Prostate gland (tissue), 2 donors: Measurements from ENCODE around the gene SCAMP3. TPM values are rescaled to one million over a fixed set of nuclear protein-coding genes. Genes with fewer than 3 reads are reported as not detected.
"Not testable (repeated sequence)": the region's sequence is repeated elsewhere in the genome, so short reads cannot be mapped to it uniquely, and the experiment has no call there.

Source experiments
- DNase-seq: peaks from one replicate; pipeline ENCODE4 v3.0.0-alpha.2; 2019; ENCODE audit warnings: low spot score
- H3K27ac ChIP-seq, 2 donors: fragments of 200-600 bp; sonication (generic); 2 replicates each; pipeline ENCODE4 v1.5.1; 2017 to 2019
- H3K27me3 ChIP-seq: fragments of 200-600 bp; sonication (generic); replicated peaks from 2 replicates; pipeline ENCODE4 v1.5.1; 2019; ENCODE audit not compliant: insufficient read depth
- H3K36me3 ChIP-seq, 2 donors: fragments of 200-600 bp; sonication (generic); 1 replicate in 1 of 2; 2 replicates in 1 of 2; pipeline versions ENCODE4 v1.5.1 to v1.8.1; 2017 to 2019
- H3K4me1 ChIP-seq: fragments of 200-600 bp; sonication (generic); replicated peaks from 2 replicates; pipeline ENCODE4 v1.5.1; 2019
- H3K4me3 ChIP-seq, 2 donors: fragments of 200-600 bp; sonication (generic); 2 replicates each; pipeline ENCODE4 v1.5.1; 2017 to 2019
- H3K9me3 ChIP-seq: fragments of 200-600 bp; sonication (generic); 2 replicates; pipeline ENCODE4 v1.5.1; 2017
- POLR2A ChIP-seq: fragments of 450-650 bp; IDR thresholded peaks from one replicate; pipeline ENCODE4 v1.6.1; 2016; ENCODE audit warnings: antibody characterized with exemption, mild to moderate bottlenecking
- POLR2AphosphoS5 ChIP-seq: sonication (generic); formaldehyde crosslinking; IDR thresholded peaks from one replicate; pipeline ENCODE4 v1.6.1; 2017; ENCODE audit warnings: antibody characterized with exemption
- WGBS: methylation state at CpG from one replicate; pipeline ENCODE4 v1.1.5; 2018; 5-methylcytosine and 5-hydroxymethylcytosine counted together
- intact Hi-C: fragments of 100-400 bp; cut with DNase I; formaldehyde crosslinking; loops from one replicate; pipeline ENCODE4 v1.14.2; 2022
- total RNA-seq, 2 donors: library from RNA; depleted of rRNA; stranded (reverse); fragments of >200 nt; gene quantifications; one replicate each; pipeline ENCODE4 v1.1.0, GENCODE V29; 2016
- TF ChIP-seq, protein P1 (sequence below), 4 experiments: fragments of 200-600 bp in 2 of 4; fragments of 450-650 bp in 2 of 4; sonication (generic) in 2 of 4; IDR thresholded peaks; 1 replicate in 3 of 4; 2 replicates in 1 of 4; pipeline ENCODE4 v1.5.1; 2016 to 2019; ENCODE audit warnings: antibody characterized with exemption in 4 of 4, mild to moderate bottlenecking in 2 of 4, moderate library complexity in 2 of 4

The SCAMP3 gene
- total RNA-seq, 2 donors from 2014 or later = 84.1 to 97.8 TPM

DNA sequence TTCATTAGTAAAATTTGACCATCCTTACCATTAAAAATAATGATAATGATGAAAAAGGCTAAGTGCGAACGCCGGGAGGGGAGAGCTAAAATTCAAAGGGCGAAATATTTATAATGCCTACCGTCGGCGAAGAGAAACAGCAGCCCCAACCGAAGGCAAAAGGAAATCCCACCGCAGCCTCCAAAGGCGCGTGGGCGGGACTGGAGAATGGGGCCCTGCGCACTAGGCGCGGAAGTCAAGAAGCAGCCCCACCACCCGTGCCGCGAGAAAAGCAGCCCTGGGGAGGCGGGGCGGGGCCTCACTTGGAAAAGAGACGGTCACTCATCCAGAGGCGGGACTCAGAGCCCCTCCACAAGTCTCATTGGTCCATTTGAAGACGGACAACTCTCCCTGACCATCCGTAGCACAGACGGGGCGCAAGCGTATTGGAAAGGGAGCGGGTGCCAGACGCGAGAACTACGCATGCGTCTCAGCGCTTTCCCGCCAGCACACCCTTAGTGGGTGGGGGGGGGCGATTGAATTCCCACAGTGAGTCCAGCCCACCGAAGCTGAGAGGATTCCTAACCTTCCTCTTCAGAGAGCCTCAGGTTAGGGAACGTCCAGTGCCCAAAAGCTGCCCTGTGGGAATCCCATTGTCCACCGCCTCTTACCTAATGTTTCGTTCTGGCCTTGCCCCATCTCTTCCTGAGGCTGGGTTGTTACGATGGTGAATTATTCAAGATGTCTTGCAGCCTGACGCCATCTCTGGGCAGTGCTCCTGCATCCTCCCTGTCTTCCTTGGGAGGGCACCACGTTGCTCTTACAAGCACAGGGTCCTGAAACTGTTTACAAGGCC is 34.7 kb downstream of the SCAMP3 start:
- TF ChIP-seq, protein P1, sequence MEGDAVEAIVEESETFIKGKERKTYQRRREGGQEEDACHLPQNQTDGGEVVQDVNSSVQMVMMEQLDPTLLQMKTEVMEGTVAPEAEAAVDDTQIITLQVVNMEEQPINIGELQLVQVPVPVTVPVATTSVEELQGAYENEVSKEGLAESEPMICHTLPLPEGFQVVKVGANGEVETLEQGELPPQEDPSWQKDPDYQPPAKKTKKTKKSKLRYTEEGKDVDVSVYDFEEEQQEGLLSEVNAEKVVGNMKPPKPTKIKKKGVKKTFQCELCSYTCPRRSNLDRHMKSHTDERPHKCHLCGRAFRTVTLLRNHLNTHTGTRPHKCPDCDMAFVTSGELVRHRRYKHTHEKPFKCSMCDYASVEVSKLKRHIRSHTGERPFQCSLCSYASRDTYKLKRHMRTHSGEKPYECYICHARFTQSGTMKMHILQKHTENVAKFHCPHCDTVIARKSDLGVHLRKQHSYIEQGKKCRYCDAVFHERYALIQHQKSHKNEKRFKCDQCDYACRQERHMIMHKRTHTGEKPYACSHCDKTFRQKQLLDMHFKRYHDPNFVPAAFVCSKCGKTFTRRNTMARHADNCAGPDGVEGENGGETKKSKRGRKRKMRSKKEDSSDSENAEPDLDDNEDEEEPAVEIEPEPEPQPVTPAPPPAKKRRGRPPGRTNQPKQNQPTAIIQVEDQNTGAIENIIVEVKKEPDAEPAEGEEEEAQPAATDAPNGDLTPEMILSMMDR (IDR thresholded peaks at IDR 0.05) = peak in 1 of 4 experiments; percentile 38
- TF ChIP-seq POLR2AphosphoS5 (peak; percentile 97), POLR2A (peak; percentile 75)
- Histone ChIP-seq H3K4me3 (peak overlapping the region; percentile 33 to 58), H3K27ac (peak overlapping the region; percentile 72 to 74), H3K36me3 (no peaks in the 10 kb centered on the region), H3K27me3 (no peaks in the 10 kb centered on the region), H3K4me1 (no peaks in the 10 kb centered on the region), H3K9me3 (no peaks in the 10 kb centered on the region)
- intact Hi-C loops = loop anchor here (1.0 kb wide), 1 partner anchor 21 kb away; no protein-coding TSS in a partner anchor
- 0% methylated on average over 39 of the region's 42 CpGs for WGBS
- peak; percentile 98 for DNase-seq

DNA sequence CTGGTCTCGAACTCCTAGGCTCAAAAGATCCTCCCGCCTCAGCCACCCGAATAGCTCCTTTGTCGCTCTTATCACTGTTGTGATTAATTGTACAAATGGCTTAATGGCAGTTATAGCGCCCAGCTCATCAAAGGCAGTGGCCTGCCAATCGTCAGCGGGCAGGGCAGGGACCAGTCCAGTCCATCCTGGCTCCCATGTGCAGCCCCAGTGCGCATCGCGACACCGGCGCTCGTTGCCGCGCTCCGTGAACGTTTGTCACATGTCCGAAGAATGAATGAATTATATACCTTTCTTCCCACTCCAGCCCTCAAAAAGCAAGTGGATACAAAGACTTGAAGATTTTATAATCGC is 35.3 kb downstream of the SCAMP3 start:
- under 1% methylated on average over 19 of the region's 19 CpGs for WGBS
- intact Hi-C loops = loop anchor here (1.0 kb wide), 1 partner anchor 21 kb away; no protein-coding TSS in a partner anchor
- H3K4me3 ChIP-seq = peak overlapping the region; percentile 33 to 58
- no peaks in the 10 kb centered on the region for H3K4me1 ChIP-seq
- H3K9me3 ChIP-seq = no peaks in the 10 kb centered on the region
- H3K36me3 ChIP-seq = no peaks in the 10 kb centered on the region
- no peak for DNase-seq
- TF ChIP-seq POLR2AphosphoS5 (no peak), POLR2A (no peak)
- H3K27me3 ChIP-seq = no peaks in the 10 kb centered on the region
- peak overlapping the region; percentile 59 to 67 for H3K27ac ChIP-seq

DNA sequence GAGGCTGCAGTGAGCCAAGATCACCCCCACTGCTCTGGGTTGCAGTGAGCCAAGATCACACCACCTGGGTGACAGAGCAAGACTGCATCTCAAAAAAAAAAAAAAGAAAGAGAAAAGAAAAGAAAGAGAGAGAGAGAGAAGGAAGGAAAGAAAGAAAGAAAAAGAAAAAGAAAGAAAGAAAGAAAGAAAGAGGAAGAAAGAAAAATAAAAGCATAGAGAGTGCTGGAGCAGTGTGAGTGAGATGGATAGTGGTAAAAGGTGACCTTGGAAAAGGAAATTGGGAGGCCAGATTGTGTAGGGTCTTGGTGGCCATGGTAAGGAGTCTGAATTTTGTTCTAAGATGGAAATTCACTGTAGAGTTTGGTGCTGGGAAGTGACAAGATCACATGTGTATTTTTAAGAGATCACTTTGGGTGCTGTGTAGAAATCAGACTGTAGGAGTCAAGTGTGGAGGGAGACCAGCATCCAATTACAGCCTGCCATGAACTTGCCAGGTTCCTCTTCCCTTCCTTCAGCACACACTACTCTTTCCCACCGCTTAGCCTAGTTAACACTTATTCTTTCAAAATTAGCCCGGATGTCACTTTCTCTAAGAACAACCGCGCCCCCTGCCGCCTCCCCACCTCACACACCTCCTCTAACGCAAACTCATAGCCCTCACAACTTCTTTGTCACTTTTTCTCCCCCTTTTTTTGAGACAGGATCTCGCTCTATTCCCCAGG is 35.8 kb downstream of the SCAMP3 start:
- 0% methylated on average over 7 of the region's 7 CpGs for WGBS
- no peak for DNase-seq
- Histone ChIP-seq H3K27me3 (no peaks in the 10 kb centered on the region), H3K4me3 (peak overlapping the region; percentile 33 to 58), H3K9me3 (no peaks in the 10 kb centered on the region), H3K36me3 (no peaks in the 10 kb centered on the region), H3K4me1 (no peaks in the 10 kb centered on the region), H3K27ac (peak overlapping the region; percentile 59 to 67)
- TF ChIP-seq, protein P1 (IDR thresholded peaks at IDR 0.05) = peak in 3 of 4 experiments; percentile 13 to 66 (median 48)
- no peak for TF ChIP-seq POLR2A
- intact Hi-C loops = no loop called here

DNA sequence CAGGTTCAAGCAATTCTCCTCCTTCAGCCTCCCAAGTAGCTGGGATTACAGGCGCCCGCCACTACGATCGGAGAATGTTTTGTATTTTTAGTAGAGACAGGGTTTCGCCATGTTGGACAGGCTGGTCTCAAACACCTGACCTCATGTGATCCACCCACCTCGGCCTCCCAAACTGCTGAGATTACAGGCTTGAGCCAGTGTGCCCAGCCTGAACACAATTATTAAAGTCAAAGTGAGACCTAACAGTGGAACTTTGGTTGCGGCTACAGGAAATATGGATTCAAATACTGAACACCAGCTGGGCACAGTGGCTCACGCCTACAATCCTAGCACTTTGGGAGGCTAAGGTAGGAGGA is 36.8 kb downstream of the SCAMP3 start:
- H3K4me1 ChIP-seq, H3K36me3 ChIP-seq, H3K27ac ChIP-seq, H3K27me3 ChIP-seq, intact Hi-C loops, H3K4me3 ChIP-seq, H3K9me3 ChIP-seq, DNase-seq: not testable (repeated sequence)
- WGBS = 97% methylated on average over 8 of the region's 8 CpGs

DNA sequence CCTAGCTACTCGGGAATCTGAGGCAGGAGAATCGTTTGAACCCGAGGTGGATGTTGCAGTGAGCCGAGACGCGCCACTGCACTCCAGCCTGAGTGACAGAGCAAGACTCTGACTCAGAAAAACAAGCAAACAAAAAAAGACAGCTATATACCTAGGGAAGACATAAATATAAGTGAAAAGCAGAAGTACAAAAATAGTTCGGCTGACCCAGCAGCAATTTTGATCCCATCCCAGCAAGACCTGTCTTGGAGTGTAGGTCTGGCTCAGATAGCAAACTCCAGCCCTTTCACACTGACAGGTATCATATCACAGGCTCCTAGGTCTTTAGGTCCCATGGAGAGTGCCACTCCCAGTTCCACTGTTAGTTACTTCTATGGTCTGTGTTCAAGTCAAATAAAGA is 39.1 kb downstream of the SCAMP3 start:
- intact Hi-C loops = no loop called here
- no peak overlapping the region for H3K27ac ChIP-seq
- WGBS = 80% methylated on average over 7 of the region's 7 CpGs
- TF ChIP-seq, protein P1 (IDR thresholded peaks at IDR 0.05) = no peak
- TF ChIP-seq POLR2AphosphoS5 = no peak
- no peak for TF ChIP-seq POLR2A
- no peaks in the 10 kb centered on the region for H3K4me1 ChIP-seq
- no peaks in the 10 kb centered on the region for H3K9me3 ChIP-seq
- no peaks in the 10 kb centered on the region for H3K36me3 ChIP-seq
- no peaks in the 10 kb centered on the region for H3K27me3 ChIP-seq
- DNase-seq = no peak
- H3K4me3 ChIP-seq = no peak overlapping the region

DNA sequence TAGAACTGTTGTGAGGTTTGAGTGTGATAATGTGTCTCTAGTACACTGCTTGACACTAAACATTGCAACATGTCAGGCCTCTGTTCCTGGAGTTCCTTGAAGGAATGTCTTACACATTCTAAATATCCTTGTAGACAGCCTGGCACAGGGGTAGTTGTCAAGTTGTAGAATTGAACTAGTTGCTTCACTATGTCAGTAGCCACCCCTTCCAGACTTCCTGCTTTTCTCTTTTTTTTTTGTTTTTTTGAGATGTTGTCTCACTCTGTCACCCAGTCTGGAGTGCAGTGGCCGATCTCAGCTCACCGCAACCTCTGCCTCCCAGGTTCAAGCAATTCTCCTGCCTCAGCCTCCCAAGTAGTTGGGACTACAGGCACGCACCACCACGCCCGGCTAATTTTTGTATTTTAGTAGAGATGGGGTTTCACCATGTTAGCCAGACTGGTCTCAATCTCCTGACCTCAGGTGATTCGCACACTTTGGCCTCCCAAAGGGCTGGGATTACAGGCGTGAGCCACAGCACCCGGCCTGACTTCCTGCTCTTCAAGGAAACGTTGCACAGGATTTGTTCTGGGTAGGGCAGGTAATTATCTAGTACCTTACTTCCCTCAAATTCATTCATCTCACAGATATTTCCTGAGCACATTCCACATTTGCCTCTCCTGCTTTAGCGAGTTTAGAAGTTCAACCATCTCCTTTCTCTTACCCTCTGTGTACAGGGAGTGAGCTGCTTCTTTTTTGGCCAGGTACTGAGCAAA is 41.8 kb downstream of the SCAMP3 start:
- DNase-seq, H3K4me3 ChIP-seq, H3K27me3 ChIP-seq, H3K4me1 ChIP-seq, H3K36me3 ChIP-seq, H3K27ac ChIP-seq, intact Hi-C loops, H3K9me3 ChIP-seq: not testable (repeated sequence)
- 91% methylated on average over 10 of the region's 10 CpGs for WGBS
